Caco-2 (cell line): ENCODE measurements around the gene BABAM1. TPM values are rescaled to one million over a fixed set of nuclear protein-coding genes. Genes with fewer than 3 reads are reported as not detected.

Experiments
- BruUV-seq: library from RNA; stranded (reverse); fragments of 400-500 nt; replicated peaks from 2 replicates; lab custom pipeline; 2021; lab: Mats Ljungman, UMichigan
- CTCF ChIA-PET: fragments of 300-600 bp; sonication (Branson Sonifier 250); formaldehyde crosslinking; loops from one replicate; lab custom pipeline; 2022; ENCODE audit warnings: antibody characterized with exemption; lab: Charles Lee
- POLR2A ChIA-PET: fragments of 300-600 bp; sonication (Branson Sonifier 250); formaldehyde crosslinking; loops from one replicate; lab custom pipeline; 2022; ENCODE audit warnings: antibody characterized with exemption; lab: Charles Lee
- DNase-seq, 2 experiments: peaks; one replicate each; pipeline versions ENCODE4 v3.0.0 to v3.0.0-alpha.2; 2020 to 2022
- H3K27me3 ChIP-seq: replicated peaks from 2 replicates; pipeline ENCODE4 v1.6.0; 2011; ENCODE audit warnings: low read length; ENCODE audit not compliant: control insufficient read depth, insufficient read depth
- H3K36me3 ChIP-seq: 2 replicates; pipeline ENCODE4 v1.5.1; 2011; ENCODE audit warnings: low read length; ENCODE audit not compliant: control insufficient read depth, insufficient read depth
- H3K4me1 ChIP-seq: fragments of 250-450 bp; sonication (Bioruptor Pico); 2 replicates; pipeline ENCODE4 v1.5.1; 2020; ENCODE audit warnings: mild to moderate bottlenecking
- H3K4me3 ChIP-seq: 2 replicates; pipeline ENCODE4 v1.5.1; 2011; ENCODE audit warnings: low read depth, mild to moderate bottlenecking, control low read depth, low read length
- H3K9me3 ChIP-seq: fragments of 250-450 bp; sonication (Bioruptor Pico); 2 replicates; pipeline ENCODE4 v1.5.1; 2020; ENCODE audit warnings: mild to moderate bottlenecking, moderate library complexity
- H3K27ac Mint-ChIP-seq: one replicate; pipeline ENCODE4 v1.8.0; 2022; ENCODE audit warnings: mixed read lengths; ENCODE audit not compliant: unreplicated experiment
- H3K27me3 Mint-ChIP-seq: one replicate; pipeline ENCODE4 v1.8.0; 2022; ENCODE audit warnings: mixed read lengths; ENCODE audit not compliant: insufficient read depth, unreplicated experiment
- H3K36me3 Mint-ChIP-seq: one replicate; pipeline ENCODE4 v1.8.0; 2022; ENCODE audit warnings: mild to moderate bottlenecking, mixed read lengths; ENCODE audit not compliant: insufficient read depth, unreplicated experiment
- H3K4me1 Mint-ChIP-seq: one replicate; pipeline ENCODE4 v1.8.0; 2022; ENCODE audit warnings: low read depth, mixed read lengths; ENCODE audit not compliant: unreplicated experiment
- H3K4me3 Mint-ChIP-seq: one replicate; pipeline ENCODE4 v1.8.0; 2022; ENCODE audit warnings: mild to moderate bottlenecking, moderate library complexity, mixed read lengths; ENCODE audit not compliant: unreplicated experiment
- H3K9me3 Mint-ChIP-seq: one replicate; pipeline ENCODE4 v1.8.0; 2022; ENCODE audit warnings: mixed read lengths; ENCODE audit not compliant: unreplicated experiment
- CTCF ChIP-seq, 2 experiments: fragments of 200-600 bp in 1 of 2; IDR thresholded peaks; 1 replicate in 1 of 2; 2 replicates in 1 of 2; pipeline versions ENCODE4 v1.5.1 to v1.8.0; 2011 to 2022; ENCODE audit warnings: antibody characterized with exemption in 1 of 2, control low read depth in 1 of 2, inconsistent platforms in 1 of 2, low read depth in 1 of 2, low read length in 1 of 2, mild to moderate bottlenecking in 1 of 2, moderate library complexity in 1 of 2; ENCODE audit not compliant: insufficient read depth in 1 of 2, severe bottlenecking in 1 of 2, unreplicated experiment in 1 of 2
- intact Hi-C: fragments of 100-400 bp; cut with micrococcal nuclease; formaldehyde crosslinking; loops from one replicate; pipeline ENCODE4 v1.10.0; 2022; ENCODE audit not compliant: unreplicated experiment
- total RNA-seq: library from RNA; stranded (reverse); gene quantifications from 2 replicates; pipeline ENCODE4 v1.2.3, GENCODE V29; 2022

The BABAM1 gene
- total RNA-seq, 1 experiment from 2014 or later = 91.7 TPM

- no peak for TF ChIP-seq CTCF (IDR thresholded peaks at IDR 0.05; ENCODE audit: insufficient read depth in 1 of 2, low read depth in 1 of 2, low read length in 1 of 2, severe bottlenecking in 1 of 2, unreplicated experiment in 1 of 2)
- H3K4me1 ChIP-seq = peaks cover 11% of the 10 kb centered on the region
- H3K27me3 ChIP-seq = no peaks in the 10 kb centered on the region
- intact Hi-C loops = no loop called here
- H3K4me3 ChIP-seq = no peak overlapping the region
- peaks cover 39% of the 10 kb centered on the region for H3K36me3 Mint-ChIP-seq
- no peaks in the 10 kb centered on the region; the same call in 1 of the 2 replicates for H3K36me3 ChIP-seq
- no peak overlapping the region for H3K27ac Mint-ChIP-seq
- DNase-seq = no peak
- no peaks in the 10 kb centered on the region for H3K27me3 Mint-ChIP-seq
- ChIA-PET POLR2A (no interaction called here), CTCF (no interaction called here)
- H3K4me1 Mint-ChIP-seq = no peaks in the 10 kb centered on the region
- no peak overlapping the region for H3K4me3 Mint-ChIP-seq
- H3K9me3 Mint-ChIP-seq = no peaks in the 10 kb centered on the region
- no TSS peak for BruUV-seq
- H3K9me3 ChIP-seq = no peaks in the 10 kb centered on the region
Measured at GRCh38 chr19:17323300-17323963, 56.2 kb downstream of the BABAM1 start.

GRCh38 chr19:17323964-17324332, 56.7 kb downstream of the BABAM1 start:
- Mint-ChIP-seq H3K27ac (no peak overlapping the region), H3K9me3 (no peaks in the 10 kb centered on the region), H3K4me3 (no peak overlapping the region), H3K4me1 (no peaks in the 10 kb centered on the region), H3K36me3 (peaks cover 39% of the 10 kb centered on the region), H3K27me3 (no peaks in the 10 kb centered on the region)
- no peak for TF ChIP-seq CTCF (IDR thresholded peaks at IDR 0.05; ENCODE audit: insufficient read depth in 1 of 2, low read depth in 1 of 2, low read length in 1 of 2, severe bottlenecking in 1 of 2, unreplicated experiment in 1 of 2)
- CTCF ChIA-PET = no interaction called here
- intact Hi-C loops = no loop called here
- H3K36me3 ChIP-seq = no peaks in the 10 kb centered on the region; the same call in 1 of the 2 replicates
- no peaks in the 10 kb centered on the region for H3K9me3 ChIP-seq
- H3K4me1 ChIP-seq = peaks cover 12% of the 10 kb centered on the region
- H3K27me3 ChIP-seq = no peaks in the 10 kb centered on the region
- no TSS peak for BruUV-seq
- H3K4me3 ChIP-seq = no peak overlapping the region
- no peak for DNase-seq
- POLR2A ChIA-PET = no interaction called here

GRCh38 chr19:17324357-17325114, 57.3 kb downstream of the BABAM1 start:
- intact Hi-C loops = loop anchor here (5.0 kb wide), 1 partner anchor 32 kb away; no protein-coding TSS in a partner anchor
- Mint-ChIP-seq H3K4me1 (no peaks in the 10 kb centered on the region), H3K27ac (no peak overlapping the region), H3K27me3 (no peaks in the 10 kb centered on the region), H3K9me3 (no peaks in the 10 kb centered on the region), H3K4me3 (no peak overlapping the region), H3K36me3 (peaks cover 39% of the 10 kb centered on the region)
- no peak for TF ChIP-seq CTCF (IDR thresholded peaks at IDR 0.05; ENCODE audit: insufficient read depth in 1 of 2, low read depth in 1 of 2, low read length in 1 of 2, severe bottlenecking in 1 of 2, unreplicated experiment in 1 of 2)
- Histone ChIP-seq H3K4me3 (no peak overlapping the region), H3K36me3 (no peaks in the 10 kb centered on the region; the same call in 1 of the 2 replicates), H3K4me1 (peaks cover 17% of the 10 kb centered on the region), H3K9me3 (no peaks in the 10 kb centered on the region), H3K27me3 (no peaks in the 10 kb centered on the region)
- CTCF ChIA-PET = no interaction called here
- BruUV-seq = TSS peak; percentile 15
- DNase-seq = no peak
- POLR2A ChIA-PET = interaction anchor here (0.6 kb wide), 1 partner anchor 968 kb away, joined by 5 read pairs; no protein-coding TSS in a partner anchor
